Measurements from ENCODE around the gene RAB26. TPM values are rescaled to one million over a fixed set of nuclear protein-coding genes. Genes with fewer than 3 reads are reported as not detected.

The RAB26 gene
- total and polyA plus RNA-seq, 7 donors, result 0.17 to 1.7 (median 0.32) TPM

- intact Hi-C loops (cut with DNase I), result no loop called here
- Histone ChIP-seq H3K27me3 (ENCODE audit: insufficient read depth in 3 of 3, low read length in 2 of 3) (no peaks in the 10 kb centered on the region), H3K4me1 (no peaks in the 10 kb centered on the region), H3K4me3 (no peak overlapping the region), H3K9me3 (no peaks in the 10 kb centered on the region), H3K27ac (no peak overlapping the region), H3K36me3 (ENCODE audit: insufficient read depth in 1 of 2, low read depth in 1 of 2) (peaks cover 3 to 21% of the 10 kb centered on the region in 2 donors)
- WGBS, 3 donors, result 69 to 78% (median 75%) methylated on average over 40 to 46 of the region's 46 CpGs
- ATAC-seq, result no peak
- no peak for DNase-seq
- no peak for TF ChIP-seq CTCF (IDR thresholded peaks at IDR 0.05)
These were observed 32.8 kb downstream of the RAB26 start for GRCh38 chr16:2180962-2181923.

- 83 to 94% (median 83%) methylated on average over 19 to 20 of the region's 20 CpGs for WGBS, 3 donors
- Histone ChIP-seq H3K27ac (no peak overlapping the region), H3K9me3 (no peaks in the 10 kb centered on the region), H3K27me3 (ENCODE audit: insufficient read depth in 3 of 3, low read length in 2 of 3) (no peaks in the 10 kb centered on the region), H3K4me3 (no peak overlapping the region), H3K4me1 (no peaks in the 10 kb centered on the region), H3K36me3 (ENCODE audit: insufficient read depth in 1 of 2, low read depth in 1 of 2) (peaks cover 3 to 14% of the 10 kb centered on the region in 2 donors)
- no peak for TF ChIP-seq CTCF (IDR thresholded peaks at IDR 0.05)
- intact Hi-C loops (cut with DNase I), result no loop called here
- DNase-seq (no peak), ATAC-seq (no peak)
These were observed 33.5 kb downstream of the RAB26 start for GRCh38 chr16:2181952-2182351.

DNA sequence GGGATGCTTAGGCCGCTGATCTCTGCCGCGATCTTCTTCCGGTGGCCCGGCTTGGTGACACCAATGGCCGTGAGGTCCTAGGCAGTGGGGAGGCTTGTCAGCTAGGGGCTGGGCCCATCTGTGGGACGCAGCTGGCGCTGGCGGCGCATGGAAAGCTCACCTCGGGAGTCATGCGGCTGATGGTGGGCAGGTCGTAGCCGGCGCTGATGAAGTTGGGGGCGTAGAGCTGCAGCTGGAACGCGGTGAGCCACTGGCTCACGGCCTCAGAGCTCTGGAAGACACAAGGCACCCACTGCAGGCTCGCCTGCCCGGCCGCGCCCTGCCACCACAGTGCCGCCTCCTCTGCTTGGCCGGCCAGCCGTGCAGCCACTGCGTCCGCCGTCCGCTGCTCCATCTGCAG is 35.2 kb downstream of the RAB26 start:
- Histone ChIP-seq H3K27ac (no peak overlapping the region), H3K27me3 (ENCODE audit: insufficient read depth in 3 of 3, low read length in 2 of 3) (no peaks in the 10 kb centered on the region), H3K9me3 (no peaks in the 10 kb centered on the region), H3K36me3 (ENCODE audit: insufficient read depth in 1 of 2, low read depth in 1 of 2) (no peaks in the 10 kb centered on the region), H3K4me3 (no peak overlapping the region), H3K4me1 (no peaks in the 10 kb centered on the region)
- WGBS, 3 donors, result 86 to 88% (median 87%) methylated on average over 23 to 30 of the region's 30 CpGs
- no peak for ATAC-seq
- intact Hi-C loops (cut with DNase I), result no loop called here
- no peak for DNase-seq
- TF ChIP-seq CTCF (IDR thresholded peaks at IDR 0.05), result no peak

DNA sequence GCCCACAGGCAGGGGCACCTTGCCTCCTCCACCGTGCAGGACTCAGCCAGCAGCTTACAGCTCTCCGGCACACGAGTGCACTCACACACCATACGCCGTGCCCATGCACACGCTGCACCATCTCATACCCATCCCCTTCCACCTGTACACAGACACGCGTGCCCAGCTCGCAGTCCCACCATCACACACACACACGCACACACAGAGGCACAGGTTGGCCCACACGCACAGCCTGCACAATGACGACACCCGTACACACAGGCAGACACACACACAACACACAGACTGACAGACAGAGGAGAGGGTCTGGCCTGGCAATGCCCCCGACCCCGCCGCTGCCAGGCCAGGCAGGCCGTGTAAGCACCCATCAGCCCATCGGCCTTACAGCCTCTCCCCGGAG is 35.9 kb downstream of the RAB26 start:
- DNase-seq (no peak), ATAC-seq (no peak)
- no peak for TF ChIP-seq CTCF (IDR thresholded peaks at IDR 0.05)
- H3K27ac ChIP-seq, result no peak overlapping the region
- no peaks in the 10 kb centered on the region for H3K9me3 ChIP-seq
- WGBS, 3 donors, result 83 to 91% (median 85%) methylated on average over 19 of the region's 19 CpGs
- H3K27me3 ChIP-seq (ENCODE audit: insufficient read depth in 3 of 3, low read length in 2 of 3), result no peaks in the 10 kb centered on the region
- no peaks in the 10 kb centered on the region for H3K36me3 ChIP-seq (ENCODE audit: insufficient read depth in 1 of 2, low read depth in 1 of 2)
- intact Hi-C loops (cut with DNase I), result no loop called here
- H3K4me1 ChIP-seq, result no peaks in the 10 kb centered on the region
- H3K4me3 ChIP-seq, result no peak overlapping the region
